Forelimb muscle (tissue), 1 donor: ENCODE results near the gene ATL2. TPM values are rescaled to one million over a fixed set of nuclear protein-coding genes. Genes with fewer than 3 reads are reported as not detected.
"Not testable (repeated sequence)": the region's sequence is repeated elsewhere in the genome, so short reads cannot be mapped to it uniquely, and the experiment has no call there.

Experiments used
- DNase-seq: peaks from one replicate; pipeline ENCODE4 v3.0.0-alpha.2; 2013; ENCODE audit warnings: low read depth
- polyA plus RNA-seq: library from polyadenylated mRNA; unstranded; fragments of 120-200 nt; gene quantifications from one replicate; pipeline ENCODE4 v1.2.1, GENCODE V29; 2013; ENCODE audit not compliant: insufficient read length

ATL2 gene
- polyA plus RNA-seq, 1 donor: 33.4 TPM

DNA sequence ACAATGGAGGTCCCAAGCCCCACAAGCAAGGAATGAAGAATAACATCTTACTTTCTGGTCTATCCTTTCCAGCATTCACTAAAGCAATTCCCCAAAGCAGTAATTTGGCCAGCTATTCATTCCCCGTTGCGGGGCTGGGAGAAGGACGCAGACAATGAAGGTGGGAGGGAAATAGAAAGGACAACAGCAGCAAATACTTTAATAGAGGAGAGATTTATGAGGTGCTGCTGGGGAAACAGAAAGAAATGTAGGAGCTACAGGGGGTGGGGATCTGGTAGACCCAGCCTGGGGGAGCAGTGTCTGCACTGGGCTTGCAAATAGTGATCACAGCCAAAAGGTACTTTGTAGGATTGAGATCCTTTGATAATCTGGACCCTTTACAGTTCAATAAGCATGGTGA is 13.9 kb upstream of the ATL2 start:
- DNase-seq: no peak

DNA sequence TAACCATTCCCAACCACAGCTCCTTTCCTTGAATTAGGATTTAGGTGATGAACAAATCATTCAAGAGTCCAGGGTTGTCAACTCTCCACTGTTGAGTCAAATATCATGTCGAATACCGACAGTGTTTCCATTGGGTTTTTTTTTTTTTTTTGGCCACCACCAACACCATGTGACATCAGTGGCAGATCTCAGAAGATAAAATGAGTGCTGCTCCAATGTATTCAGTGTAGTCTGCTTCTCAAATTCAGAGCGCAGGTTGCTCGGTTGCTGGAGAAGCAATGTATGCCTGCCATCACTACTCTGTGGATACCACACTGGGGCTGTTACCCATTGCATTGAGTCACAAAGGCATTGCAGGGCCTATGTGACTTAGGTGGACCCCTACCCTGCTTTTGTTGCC is 10.8 kb upstream of the ATL2 start:
- no peak for DNase-seq

DNA sequence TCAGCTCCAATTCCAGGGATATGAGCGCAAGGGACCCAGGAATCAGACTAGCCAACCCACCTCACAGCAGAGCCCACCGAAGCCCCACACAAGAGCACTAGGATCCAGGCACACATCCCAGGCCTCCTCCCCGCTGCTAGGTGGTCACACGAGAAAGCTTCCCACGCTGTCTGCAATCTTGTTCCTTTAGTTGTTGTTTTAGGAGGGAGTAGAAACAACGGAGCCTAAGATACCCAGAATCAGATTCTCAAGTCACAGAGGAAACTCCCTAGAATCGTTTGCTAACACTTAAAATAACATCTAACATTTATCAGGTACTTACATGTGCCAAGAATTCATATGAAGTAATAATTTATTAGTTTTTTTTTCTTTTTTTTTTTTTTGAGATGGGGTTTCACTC is 9.7 kb upstream of the ATL2 start:
- DNase-seq: no peak

DNA sequence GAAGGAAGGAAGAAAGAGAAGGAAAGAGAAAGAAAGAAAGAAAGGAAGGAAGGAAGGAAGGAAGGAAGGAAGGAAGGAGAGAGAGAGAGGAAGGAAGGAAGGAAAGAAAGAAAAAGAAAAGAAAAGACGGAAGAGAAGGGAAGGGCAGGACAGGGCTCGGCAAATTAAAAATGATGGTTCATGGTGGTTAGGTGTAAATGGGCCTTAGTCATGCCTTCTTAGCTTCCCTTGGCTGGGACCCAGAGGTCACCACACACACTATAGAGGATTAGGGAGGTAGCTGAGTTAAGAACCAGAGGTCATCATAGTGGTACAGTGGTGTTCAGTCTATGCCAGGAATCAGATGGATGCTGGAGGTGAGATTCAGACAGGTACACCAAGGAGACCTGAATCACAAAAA is 9.3 kb upstream of the ATL2 start:
- no peak for DNase-seq

DNA sequence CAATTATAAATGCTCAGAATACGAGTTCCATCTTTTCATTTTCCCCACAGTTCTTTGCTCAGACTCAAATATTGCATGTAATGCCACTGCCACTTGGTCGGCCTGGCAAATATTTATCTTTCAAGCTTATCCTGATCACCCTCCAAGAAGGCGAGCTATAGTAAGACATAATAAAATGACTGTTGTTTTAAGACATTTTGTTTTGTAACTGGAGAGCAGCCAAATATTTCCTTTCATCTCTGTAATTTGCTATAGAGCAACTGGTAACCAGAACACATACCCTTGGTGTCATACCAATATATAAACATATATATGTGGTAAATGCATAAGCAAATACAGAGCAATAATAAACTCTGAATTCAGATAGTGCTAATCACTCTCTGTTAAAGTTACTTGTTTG is 7.3 kb upstream of the ATL2 start:
- no peak for DNase-seq

DNA sequence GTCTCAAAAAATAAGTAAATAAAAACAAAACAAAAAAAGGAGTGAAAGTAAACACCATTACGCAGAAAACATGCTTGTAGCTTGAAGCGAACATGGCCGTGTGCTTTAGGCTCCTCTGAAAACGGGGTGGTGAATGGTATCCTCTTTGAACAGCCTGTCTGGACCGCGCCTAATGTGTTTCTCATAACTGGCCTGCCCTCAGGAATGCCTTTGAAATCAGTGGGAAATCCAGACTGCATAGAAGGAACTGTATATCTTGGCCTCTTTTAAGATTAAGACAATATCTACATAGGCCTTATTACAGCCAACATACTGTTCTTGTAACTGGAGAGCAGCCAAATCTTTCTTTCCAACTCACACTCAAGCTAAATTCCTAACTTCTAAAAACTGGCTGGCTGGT is 6.7 kb upstream of the ATL2 start:
- not testable (repeated sequence) for DNase-seq

DNA sequence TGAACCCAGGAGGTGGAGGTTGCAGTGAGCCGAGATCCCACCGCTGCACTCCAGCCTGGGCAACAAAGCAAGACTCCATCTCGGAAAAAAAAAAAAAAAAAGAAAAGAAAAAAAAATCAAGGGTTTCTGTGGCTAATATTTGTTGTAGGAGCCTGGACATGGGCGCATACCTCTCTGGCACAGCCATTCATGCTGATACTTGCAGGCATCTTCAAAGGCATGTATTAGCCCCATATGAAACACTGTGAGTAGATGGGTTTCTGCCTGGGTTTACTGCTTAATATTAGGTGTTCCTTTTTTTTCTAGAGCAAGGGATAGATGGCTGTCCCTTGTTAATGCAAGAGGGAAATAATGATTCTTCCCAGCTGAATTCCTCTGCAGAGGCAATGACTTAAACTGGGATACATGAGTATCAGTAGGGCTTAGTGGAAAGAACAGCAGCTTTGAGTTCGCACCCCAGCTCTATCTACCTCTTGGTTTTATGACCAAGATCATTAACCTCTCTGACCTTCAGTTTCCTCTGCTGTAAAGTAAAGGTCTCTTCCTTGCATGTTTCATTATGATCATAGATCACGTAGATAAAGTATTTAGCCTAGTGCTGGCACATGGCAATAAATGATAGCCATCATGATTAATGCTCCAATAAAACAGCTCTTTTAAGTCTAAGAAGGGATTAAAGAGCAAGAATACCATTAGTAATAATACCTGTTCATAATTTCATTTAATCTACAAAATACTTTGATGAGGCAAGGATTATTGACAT is 4.5 kb upstream of the ATL2 start:
- no peak for DNase-seq

DNA sequence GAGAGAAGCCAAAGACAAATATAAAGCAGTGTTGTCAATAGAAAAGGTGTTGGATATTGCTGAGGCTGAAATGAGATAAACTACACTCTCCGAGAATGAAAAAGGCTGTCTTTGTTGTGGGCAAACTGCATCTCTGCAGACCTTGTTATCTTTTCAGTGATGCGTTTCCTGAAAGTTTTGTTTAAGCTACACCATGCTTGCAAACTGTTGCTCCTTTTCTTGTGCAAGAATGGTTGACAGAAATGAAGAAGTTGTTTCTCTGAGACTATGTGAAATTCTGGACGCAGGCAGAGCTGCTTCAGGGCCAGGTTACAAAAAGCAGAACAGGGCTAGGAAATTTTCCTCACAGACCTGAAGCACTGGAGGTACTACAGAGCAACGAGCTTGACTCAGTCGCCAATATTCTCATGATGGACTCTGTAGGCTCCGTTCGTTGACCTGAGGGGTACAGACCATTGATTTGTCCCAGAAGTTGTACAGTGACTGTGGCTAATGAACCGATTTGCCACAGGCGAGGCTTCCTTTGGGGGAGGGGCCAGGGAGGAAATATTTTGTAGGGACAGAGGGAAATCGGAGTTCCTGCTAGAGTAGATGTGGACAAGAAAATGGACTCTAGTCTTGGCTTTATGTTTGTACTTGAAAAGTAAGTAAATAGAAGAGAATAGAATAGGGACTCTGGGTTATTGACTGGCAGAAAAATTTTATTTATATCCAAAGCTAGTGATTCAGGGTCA is 3.5 kb upstream of the ATL2 start:
- no peak for DNase-seq

DNA sequence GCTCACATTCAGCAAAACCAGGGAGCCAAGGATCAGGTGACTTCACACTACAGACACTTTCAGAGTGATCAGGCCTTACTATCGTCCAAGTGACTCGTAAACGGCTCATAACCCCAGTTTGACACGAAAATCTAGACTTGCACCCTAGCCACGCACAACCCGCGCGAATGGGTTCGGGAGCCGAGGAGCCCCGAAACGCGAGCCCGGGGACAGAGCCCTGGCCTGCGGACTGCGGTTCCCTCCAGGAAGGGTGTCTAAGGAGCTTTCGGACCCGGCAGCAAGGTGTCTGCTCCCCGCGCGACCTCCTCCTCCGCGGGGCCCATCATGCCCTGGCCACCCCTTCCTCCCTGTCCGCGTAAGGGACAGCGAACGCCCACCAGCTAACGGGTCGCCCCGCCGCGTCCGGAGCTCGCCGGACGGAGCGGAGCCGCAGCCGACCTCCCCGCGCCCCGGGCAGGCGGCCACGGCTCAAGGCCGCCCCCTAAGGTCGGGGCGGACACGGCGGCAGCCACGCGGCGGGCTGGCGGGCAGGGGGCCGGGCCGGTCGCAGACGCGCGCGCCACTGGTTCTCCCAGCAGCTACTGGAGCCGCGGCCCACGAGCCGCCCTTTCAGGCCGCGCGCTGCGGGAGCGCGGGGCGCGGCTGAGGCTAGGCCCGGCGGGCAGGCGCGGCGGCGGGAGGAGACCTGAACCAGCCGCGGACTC is 575 bp downstream of the ATL2 start:
- DNase-seq: no peak

DNA sequence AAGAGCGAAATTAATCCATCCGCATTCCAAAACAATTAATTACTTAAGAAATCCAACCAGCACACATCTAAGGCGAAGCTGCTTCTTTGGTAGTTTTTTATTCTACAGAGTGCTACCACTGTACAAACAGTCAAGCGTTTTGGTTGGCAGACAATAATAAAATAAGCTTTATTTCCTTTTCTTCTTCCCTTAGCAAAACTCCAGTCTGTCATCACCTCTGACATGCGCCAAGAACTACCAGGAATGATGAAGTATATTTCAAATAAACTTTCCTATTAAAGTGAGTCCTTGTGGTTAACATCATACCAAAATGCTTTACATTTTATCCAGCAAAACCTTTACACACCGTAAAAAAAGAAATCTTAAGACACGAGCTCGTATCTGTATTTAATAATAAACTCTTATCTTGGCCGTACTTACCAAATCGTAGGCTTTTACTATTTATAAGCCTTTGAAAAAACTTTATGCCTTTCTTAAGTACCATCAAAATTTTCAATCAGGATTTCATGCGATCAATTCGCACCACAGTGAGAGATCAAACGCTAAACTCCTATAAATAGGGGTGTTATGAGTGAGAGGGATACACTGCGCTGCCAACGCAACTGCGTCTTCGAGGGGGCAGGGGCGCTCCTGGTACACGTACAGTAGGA is 1.3 kb downstream of the ATL2 start:
- DNase-seq: no peak

DNA sequence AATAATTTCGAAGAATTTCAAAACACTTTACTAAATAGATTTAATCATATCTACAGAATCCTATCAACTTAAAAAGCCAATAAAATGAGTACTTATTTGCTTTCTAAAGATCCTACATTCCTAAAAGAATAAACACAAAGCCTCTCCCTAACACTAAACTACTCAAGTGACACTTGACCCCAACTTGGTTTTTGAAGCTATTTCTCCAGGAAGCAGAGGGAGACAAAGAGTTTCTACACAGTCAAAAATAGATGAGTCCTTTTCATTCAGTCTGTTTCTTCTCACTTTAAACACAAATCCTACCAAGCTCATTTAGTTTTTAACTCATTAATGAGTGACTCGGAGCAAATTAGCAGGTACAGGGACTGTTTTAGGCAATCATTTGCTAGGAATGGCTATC is 2.1 kb downstream of the ATL2 start:
- DNase-seq: no peak

DNA sequence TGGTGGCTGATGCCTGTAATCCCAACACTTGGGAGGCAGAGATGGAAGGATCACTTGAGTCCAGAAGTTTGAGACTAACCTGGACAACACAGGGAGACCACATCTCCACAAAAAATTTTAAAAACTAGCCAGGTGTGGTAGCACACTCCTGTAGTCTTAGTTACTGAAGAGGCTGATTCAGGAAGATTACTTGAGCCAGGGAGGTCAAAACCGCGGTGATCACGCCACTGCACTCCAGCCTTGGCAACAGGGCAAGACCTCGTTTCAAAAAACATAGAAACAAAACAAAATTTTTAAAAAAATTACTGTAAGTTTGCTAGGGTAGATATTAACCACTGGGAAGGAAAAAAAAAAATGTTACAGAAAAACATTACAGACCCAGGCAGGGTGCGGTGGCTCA is 5.8 kb downstream of the ATL2 start:
- DNase-seq: no peak

DNA sequence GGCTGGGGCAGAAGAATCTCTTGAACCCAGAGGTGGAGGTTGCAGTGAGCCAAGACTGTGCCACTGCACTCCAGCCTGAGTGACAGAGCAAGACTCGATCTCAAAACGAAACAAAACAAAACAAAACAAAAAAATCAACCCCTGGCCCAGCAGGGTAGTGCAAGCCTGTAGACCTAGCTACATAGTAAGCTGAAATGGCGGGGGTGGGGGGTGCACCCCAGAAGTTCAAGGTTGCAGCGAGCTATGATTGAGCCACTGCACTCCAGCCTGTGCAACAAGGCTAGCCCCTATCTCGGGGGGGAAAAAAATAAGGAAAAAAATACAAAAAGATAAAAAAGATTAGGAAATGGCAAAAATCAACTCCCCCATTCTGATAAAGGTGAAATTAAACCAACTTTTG is 6.4 kb downstream of the ATL2 start:
- DNase-seq: no peak

DNA sequence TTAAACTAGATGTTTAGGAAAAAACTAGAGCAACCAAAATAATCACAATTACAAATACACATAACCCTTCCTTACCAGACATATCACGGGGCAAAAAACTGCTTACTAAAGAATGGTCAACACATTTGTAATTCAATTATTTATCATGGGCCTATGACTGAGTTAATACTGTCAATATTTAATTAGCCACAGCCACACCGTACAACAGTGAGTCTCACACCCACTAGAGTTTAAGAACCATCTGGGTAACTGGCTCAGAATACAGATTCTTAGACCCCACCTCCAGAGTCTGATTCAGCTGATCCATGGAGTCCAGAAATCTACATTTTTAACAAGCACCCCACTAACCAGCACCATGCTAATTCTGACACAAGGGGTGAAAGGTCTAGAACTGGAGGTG is 14.8 kb downstream of the ATL2 start:
- no peak for DNase-seq

DNA sequence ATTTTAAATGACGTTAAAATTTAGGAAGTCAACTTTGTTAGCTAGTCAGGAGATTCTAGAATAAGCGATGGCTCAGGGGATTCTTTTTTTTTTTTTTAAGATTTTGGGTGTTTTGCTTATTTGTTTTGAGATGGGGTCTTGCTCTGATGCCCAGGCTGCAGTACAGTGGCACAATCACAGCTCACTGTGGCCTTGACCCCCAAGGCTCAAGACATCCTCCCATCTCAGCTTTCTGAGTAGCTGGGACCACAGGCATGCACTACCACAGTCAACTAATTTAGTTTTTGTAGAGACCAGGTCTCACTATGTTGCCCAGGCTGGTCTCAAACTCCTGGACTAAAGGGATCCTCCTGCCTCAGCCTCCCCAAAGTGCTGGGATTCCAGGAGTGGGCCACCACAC is 16.9 kb downstream of the ATL2 start:
- DNase-seq: no peak

DNA sequence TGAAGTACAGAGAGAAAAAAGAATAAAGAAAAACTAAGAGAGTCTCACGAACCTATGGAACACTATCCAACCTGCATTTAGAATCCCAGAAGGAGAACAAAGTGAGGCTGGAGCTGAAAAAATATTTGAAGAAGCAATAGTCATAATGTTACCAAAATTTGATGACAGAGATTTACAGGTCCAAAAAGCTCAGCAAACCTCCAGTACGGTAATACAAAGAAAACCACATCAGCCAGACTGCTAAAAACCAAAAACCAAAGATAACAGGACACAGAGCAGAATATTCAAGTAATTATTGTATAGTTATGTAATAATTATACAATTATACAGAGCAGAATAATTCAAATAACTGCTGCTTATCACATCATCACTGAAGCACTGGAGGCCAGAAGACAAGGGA is 23.7 kb downstream of the ATL2 start:
- DNase-seq: no peak

DNA sequence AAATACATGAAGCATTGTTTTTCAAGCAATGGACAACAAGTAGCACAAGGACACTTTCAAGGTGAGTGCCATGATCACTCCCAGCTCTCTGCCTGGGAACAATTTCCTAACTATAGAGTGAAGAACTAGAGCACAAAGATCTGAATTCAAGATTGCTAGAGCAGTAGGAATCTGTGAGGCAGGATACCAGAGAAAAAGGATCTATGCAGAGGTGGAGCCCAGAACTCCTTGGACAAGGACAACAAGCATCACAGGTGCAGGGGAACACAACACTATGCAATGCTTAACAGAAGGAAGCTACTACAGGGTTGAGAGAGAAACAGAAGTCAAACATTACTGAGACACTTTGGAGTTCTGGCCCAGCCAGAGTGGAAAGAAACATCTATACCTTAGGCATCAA is 24.7 kb downstream of the ATL2 start:
- no peak for DNase-seq

DNA sequence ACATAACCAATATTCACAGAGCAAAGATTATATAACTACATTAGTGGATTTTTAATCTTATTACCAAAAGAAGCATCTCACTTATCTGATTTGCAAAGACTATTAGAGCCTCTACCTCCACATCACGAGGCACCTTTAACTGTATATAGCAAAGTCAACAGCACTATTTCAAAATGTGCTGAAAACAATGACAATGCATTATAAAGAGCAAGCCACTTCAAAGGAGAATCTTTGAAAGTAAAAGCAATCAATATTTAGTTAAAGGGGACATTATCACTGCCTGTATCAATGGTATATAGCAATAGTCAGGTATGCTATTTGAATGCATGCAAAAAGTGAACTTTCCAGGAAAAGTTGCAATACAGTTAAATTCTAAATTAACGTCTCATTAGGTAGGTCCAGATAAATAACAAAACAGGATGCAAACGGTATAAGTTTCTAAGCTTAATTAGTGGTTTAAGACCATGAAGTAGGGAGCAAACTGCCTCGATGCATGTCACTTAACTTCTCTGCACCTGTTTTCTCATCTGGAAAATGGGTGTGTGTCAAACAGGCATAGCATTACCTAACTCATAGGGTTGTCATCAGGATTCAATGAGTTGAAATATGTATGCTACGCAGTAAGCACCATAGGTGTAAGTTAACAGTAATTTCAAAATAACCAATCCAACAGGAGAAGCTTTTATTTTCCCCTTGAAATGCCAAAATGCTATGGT is 31.6 kb downstream of the ATL2 start:
- no peak for DNase-seq

DNA sequence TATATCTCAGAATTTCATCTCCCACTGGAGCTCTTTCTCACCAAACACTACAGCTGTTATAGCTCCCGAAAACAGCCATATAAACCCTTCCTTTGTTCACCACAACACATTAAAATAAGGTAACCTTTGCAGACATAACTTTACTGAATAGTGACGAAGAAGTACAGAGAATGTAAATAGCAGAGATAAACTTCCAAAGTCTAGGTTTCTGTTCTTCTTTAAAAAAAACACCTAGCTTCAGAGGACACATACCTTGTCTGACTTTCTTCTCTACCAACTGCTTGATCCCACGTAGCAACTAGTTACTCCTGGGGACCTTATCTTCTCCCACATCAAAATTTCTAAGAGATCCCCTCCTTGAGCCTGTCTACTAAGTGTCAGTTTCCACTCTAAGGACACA is 32.3 kb downstream of the ATL2 start:
- DNase-seq: no peak

DNA sequence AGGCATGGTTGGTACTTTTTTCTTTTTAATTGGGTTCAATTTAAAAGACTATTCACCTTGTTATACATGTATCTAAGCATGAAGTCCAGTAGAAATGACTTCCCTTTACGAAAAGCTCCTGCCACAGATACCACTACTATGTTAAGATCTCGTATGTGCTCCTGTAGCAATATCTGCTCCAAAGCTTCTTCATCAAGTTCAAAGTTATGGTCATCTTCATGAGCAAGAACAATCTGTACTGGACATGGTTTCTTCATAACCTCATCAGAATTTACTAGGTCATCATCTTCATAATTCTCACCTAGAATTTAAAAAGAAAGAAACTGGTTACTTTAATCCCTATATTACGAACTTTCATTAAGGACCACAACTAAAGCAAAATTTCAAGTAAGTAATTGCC is 33.9 kb downstream of the ATL2 start:
- no peak for DNase-seq

DNA sequence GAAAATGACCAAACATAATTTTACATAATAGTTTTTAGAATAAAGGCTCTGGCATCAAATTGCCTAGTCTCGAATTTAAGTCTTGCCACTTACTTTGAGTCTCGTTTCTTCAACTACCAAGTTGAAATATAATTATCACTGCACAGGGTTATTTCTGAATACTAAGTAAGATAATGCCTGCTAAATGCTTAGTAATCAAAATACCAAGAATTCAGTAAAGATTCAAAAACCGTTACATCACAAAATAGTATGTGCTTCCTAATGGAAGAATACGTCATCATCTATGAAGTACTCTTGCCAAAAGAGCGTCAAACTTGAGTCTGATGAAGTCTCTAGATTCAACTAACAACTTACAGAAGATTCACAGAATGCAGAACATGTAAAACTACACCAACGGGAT is 40.5 kb downstream of the ATL2 start:
- DNase-seq: no peak

DNA sequence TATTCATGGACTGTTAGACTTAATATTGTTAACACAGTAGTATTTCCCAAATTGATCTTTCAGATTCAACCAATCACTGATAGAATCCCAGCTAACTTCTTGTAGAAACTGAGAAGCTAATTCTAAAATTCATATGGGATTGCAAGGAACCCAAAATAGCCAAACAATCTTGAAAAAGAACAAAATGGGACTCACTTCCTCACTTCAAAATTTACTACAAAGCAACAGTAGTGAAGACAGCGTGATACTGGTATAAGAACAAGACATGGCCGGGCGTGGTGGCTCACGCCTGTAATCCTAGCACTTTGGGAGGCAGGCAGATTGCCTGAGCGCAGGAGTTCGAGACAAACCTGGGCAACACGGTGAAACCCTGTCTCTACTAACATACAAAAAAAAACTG is 46.3 kb downstream of the ATL2 start:
- no peak for DNase-seq
